ENCODE data around the gene ANKRD12. TPM values are rescaled to one million over a fixed set of nuclear protein-coding genes. Genes with fewer than 3 reads are reported as not detected.

The ANKRD12 gene
- total RNA-seq, 6 donors from 2014 or later, result 32.8 to 80.7 (median 65.6) TPM

- TF ChIP-seq POLR2A (IDR thresholded peaks at IDR 0.05) (no peak), POLR2AphosphoS5 (IDR thresholded peaks at IDR 0.05) (no peak), EP300 (IDR thresholded peaks at IDR 0.05) (no peak), CTCF (IDR thresholded peaks at IDR 0.05) (no peak)
- H3K4me3 ChIP-seq, result peak overlapping the region in 1 of 4 donors; percentile 59
- peak overlapping the region in 3 of 4 donors; percentile 8 to 98 (median 54) for H3K27ac ChIP-seq
- no peaks in the 10 kb centered on the region for H3K9me3 ChIP-seq
- WGBS, 2 donors, result 68 to 82% methylated on average over 1 of the region's 1 CpG
- no peaks in the 10 kb centered on the region for H3K27me3 ChIP-seq
- no peak for ATAC-seq (ENCODE audit: low FRiP score in 2 of 2)
- H3K4me1 ChIP-seq, result peaks cover 62 to 77% (median 69%) of the 10 kb centered on the region in 4 donors
- H3K36me3 ChIP-seq, result peaks cover 0 to 3% (median 0%) of the 10 kb centered on the region in 4 donors
- no peak for DNase-seq
These were observed 30.5 kb upstream of the ANKRD12 start for GRCh38 chr18:9106094-9106493.

- no peaks in the 10 kb centered on the region for H3K27me3 ChIP-seq
- H3K36me3 ChIP-seq, result peaks cover 0 to 3% (median 0%) of the 10 kb centered on the region in 4 donors
- ATAC-seq (ENCODE audit: low FRiP score in 2 of 2), result no peak
- TF ChIP-seq POLR2A (IDR thresholded peaks at IDR 0.05) (no peak), POLR2AphosphoS5 (IDR thresholded peaks at IDR 0.05) (no peak), EP300 (IDR thresholded peaks at IDR 0.05) (no peak), CTCF (IDR thresholded peaks at IDR 0.05) (no peak)
- no peaks in the 10 kb centered on the region for H3K9me3 ChIP-seq
- no peak overlapping the region for H3K4me3 ChIP-seq
- peak overlapping the region in 3 of 4 donors; percentile 8 to 98 (median 54) for H3K27ac ChIP-seq
- peaks cover 58 to 78% (median 65%) of the 10 kb centered on the region in 4 donors for H3K4me1 ChIP-seq
- DNase-seq, result no peak
- 22% methylated on average over 4 of the region's 4 CpGs for WGBS, 2 donors
These were observed 29.6 kb upstream of the ANKRD12 start for GRCh38 chr18:9106800-9107584.

- Histone ChIP-seq H3K4me3 (no peak overlapping the region), H3K27me3 (no peaks in the 10 kb centered on the region), H3K36me3 (peaks cover 0 to 3% (median 0%) of the 10 kb centered on the region in 4 donors), H3K4me1 (peaks cover 67 to 91% (median 79%) of the 10 kb centered on the region in 4 donors), H3K9me3 (no peaks in the 10 kb centered on the region), H3K27ac (peak overlapping the region in 2 of 4 donors; percentile 8 to 20)
- no peak for ATAC-seq (ENCODE audit: low FRiP score in 2 of 2)
- no peak for TF ChIP-seq CTCF (IDR thresholded peaks at IDR 0.05)
- no peak for TF ChIP-seq POLR2AphosphoS5 (IDR thresholded peaks at IDR 0.05)
- no peak for TF ChIP-seq EP300 (IDR thresholded peaks at IDR 0.05)
- no peak for TF ChIP-seq POLR2A (IDR thresholded peaks at IDR 0.05)
- WGBS, 2 donors, result 88 to 91% methylated on average over 2 of the region's 2 CpGs
- DNase-seq, result no peak
These were observed 27.7 kb upstream of the ANKRD12 start for GRCh38 chr18:9108911-9109310.

- Histone ChIP-seq H3K36me3 (peaks cover 0 to 3% (median 0%) of the 10 kb centered on the region in 4 donors), H3K27me3 (no peaks in the 10 kb centered on the region), H3K9me3 (no peaks in the 10 kb centered on the region), H3K4me1 (peaks cover 61 to 86% (median 74%) of the 10 kb centered on the region in 4 donors), H3K4me3 (no peak overlapping the region), H3K27ac (peak overlapping the region in 3 of 4 donors; percentile 8 to 57 (median 13))
- DNase-seq, result no peak
- TF ChIP-seq EP300 (IDR thresholded peaks at IDR 0.05) (no peak), CTCF (IDR thresholded peaks at IDR 0.05) (no peak), POLR2AphosphoS5 (IDR thresholded peaks at IDR 0.05) (no peak), POLR2A (IDR thresholded peaks at IDR 0.05) (no peak)
- no peak for ATAC-seq (ENCODE audit: low FRiP score in 2 of 2)
- 57 to 64% methylated on average over 4 of the region's 4 CpGs for WGBS, 2 donors
These were observed 27.1 kb upstream of the ANKRD12 start for GRCh38 chr18:9109523-9109922.

Measured in upper lobe of left lung (tissue), 6 donors.